GM21526 (cell line): Measurements from ENCODE around the gene RHCG.

Source experiments
- ATAC-seq: cut with Tn5 transposase; IDR thresholded peaks from one replicate; pipeline ENCODE4 v1.9.1; 2021; ENCODE audit warnings: moderate library complexity; ENCODE audit not compliant: unreplicated experiment, low FRiP score

The RHCG gene

DNA sequence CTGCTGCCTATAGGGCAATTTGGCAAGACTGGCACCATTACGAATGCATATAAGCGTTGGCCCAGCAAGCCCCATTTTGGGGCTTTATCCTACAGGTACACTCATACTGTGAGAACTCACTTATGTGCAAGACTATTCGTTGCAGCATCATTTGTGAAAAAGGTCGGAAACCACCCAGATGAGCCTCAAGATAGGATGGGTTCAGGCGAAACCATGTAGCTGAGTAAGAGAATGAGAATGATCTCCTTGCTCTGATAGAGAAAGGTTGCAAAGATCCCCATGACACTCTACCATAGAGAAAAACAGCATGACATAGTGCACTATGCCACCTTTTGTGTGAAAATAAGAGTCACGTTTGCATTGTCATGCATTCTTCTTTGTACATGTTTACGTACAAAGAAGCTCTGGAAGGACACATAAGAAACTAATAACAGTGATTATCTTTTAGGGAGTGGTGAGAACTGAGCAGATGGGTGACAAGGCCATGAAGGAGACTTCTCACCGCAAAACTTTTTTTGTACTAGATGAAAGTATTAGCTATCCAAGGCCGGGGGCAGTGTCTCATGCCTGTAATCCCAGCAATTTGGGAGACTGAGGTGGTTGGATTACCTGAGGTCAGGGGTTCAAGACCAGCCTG, 50.0 kb downstream of the RHCG start:
- ATAC-seq: no peak

DNA sequence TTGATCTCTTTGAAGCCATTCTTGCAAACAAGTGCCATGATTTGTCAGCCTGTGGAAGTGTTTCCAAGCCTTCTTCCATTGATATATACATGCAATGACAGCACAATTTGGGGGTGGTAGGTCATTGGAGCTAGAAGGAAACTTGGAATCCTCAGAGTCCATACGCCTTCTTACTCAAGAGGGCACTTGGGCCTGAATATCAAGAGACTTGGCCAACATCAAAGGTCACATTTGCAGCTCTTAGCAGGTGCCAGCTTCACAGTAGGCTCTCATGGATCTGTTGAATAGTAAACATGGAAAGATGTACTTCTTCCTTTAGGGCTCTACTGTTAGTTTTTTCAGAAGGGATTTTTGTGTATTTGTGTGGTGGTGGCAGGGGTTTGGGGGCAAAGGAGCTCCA, 50.9 kb downstream of the RHCG start:
- no peak for ATAC-seq

DNA sequence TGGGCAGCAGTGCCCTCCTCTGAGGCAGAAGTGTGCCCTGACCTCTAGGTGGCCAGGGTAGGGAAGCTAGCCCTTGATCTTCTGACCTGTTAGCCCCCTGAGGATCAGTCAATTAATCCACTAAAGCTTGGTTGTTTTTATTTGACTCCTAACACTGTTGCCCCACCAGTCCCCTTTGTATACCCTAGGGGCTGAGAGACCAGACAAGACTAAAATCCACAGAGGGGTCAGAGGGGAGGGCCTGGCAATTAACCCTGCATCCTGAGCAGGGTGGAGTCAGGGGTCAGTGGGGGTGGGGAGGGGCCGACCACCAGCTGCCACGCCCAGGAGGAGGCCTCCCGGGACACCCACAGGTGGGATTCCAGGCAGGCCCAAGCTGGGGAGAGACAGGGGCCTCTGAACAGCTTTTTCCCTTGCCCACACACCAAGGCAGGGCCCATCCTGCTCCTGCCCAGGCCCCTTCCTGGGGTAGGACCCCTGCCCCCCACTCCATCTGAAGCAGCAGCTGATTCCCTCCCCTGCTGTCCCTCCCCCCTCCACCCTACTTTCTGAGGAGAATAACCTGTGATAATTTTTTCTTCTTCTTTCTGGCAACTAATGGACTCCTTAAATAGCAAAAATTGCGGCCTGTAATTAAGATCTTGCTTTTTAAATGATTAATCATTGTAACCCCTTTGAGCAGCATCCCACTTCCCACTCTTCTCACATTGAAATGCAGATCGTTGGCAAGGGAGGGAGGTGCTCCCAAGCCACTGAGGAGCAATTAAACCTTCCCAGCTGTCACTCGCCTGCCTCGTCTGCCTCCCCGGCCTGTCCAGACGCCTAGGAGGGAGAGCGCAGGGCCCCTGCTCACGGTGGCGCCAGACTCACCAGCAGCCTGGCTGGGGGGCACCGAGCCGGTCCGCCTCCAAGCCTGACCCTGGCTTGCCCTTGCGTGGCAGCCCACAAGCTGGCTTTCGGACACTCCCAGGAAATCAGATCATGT, 51.9 kb downstream of the RHCG start:
- no peak for ATAC-seq

DNA sequence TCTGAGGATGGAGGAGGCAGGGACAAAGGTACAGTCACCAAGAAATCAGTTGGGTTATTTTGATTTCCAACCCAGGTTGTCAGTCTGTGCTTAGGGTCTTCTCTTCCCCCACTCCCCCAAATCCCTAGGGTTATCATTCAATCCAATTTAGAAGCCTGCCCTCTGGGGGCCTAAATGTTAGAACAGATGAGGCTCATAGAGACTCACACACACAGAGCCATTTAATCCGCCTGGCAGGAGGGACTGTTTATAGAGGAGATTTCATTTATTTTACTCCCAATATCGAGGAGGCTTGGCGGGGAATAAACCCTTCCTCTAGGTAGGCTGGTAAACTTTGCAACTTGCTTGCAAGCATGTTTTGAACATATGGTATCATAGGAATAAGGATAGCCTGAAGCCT, 52.8 kb downstream of the RHCG start:
- no peak for ATAC-seq

DNA sequence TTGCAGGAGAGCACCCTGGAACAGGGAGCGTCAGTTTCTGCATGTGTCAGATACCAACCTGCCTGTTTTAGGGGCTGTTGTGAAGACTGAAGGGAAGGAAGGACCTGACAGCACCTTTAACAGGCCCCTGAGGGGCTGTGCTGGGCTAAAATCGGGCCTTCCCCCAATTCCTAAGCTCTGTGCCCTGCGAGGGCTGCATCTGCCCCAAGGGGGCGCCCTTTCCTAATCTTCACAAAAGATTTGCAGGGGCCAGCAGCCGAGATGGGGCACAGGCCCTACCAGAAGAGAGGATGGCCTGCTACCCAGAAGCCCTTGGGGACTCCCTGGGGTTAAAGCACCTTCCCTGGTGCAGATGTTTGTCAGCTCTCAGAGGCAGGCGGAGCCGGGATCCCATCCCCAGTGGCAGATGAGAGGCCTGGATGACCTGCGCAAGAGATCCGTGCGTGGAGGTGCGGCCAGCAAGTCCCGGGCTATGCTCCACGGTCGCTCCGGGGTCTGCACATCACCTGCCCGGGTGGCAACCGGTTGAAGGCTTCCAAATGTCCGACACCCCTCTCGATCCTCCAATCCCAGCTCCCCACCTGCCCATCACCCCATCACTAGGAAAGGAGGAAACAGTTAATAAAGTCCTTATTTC, 53.6 kb downstream of the RHCG start:
- no peak for ATAC-seq

DNA sequence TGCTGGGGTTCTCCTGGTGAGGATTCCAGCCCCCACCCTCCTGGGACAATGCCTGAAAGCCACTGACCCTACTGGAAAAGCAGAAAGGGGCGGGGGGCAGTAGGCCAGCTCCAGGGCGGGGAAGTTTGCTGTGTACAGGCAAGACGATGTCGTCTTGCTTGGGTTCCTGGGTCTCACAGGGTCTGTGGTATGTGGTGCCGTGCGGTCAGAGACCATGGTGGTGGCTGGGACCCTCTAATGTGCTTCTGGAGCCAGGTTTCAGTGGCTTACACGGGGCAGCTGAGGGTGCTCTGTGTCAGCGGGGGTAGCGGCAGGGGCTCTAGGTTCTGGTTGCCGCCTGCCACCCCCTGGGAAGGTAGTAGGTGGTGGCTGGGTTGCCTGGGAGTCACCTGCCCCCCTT, 54.2 kb downstream of the RHCG start:
- no peak for ATAC-seq

DNA sequence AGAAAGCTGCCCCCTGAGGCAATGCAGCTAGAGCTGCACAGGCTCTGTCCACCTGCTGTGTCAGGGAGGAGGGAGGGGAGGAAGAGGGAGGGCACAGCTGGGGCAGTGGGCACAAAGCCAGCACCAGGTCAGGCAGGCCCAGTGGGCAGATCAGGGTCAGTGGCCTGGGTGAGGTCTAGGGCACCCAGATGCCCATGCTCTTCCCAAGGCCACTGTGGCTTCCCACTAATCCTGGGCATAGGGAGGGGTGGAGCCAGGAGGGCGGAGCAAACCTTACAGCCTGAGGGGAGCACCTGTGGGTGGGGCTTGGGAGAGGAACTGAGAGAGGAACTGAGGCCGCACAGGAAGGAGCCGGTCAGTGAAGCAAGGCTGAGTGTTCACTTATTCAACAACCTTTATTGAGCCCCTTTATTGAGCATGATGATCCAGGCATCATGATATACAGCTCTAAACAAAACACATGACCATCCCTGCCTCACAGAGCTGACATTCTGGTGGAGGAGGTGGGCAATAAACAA, 55.0 kb downstream of the RHCG start:
- peak; percentile 96 for ATAC-seq

DNA sequence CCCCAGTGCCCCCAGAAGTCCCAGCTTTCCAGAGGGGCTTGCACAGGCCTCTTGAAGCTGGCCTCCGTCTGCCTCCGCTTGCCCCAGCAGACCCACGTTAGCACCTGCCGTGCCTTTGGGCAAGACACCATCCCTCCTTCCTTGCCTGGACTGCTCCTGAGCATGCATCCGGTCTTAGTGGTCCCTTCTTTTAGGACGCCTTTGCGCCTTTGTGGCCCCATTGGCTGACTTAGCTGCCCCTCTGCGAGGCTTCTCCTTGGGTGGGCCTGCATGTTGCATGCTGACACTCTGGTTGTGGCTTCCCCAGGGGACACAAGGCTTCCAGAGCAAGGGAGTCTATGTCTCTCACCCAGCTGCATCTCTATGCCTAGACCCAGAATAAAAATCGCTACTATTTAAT, 56.6 kb downstream of the RHCG start:
- no peak for ATAC-seq

DNA sequence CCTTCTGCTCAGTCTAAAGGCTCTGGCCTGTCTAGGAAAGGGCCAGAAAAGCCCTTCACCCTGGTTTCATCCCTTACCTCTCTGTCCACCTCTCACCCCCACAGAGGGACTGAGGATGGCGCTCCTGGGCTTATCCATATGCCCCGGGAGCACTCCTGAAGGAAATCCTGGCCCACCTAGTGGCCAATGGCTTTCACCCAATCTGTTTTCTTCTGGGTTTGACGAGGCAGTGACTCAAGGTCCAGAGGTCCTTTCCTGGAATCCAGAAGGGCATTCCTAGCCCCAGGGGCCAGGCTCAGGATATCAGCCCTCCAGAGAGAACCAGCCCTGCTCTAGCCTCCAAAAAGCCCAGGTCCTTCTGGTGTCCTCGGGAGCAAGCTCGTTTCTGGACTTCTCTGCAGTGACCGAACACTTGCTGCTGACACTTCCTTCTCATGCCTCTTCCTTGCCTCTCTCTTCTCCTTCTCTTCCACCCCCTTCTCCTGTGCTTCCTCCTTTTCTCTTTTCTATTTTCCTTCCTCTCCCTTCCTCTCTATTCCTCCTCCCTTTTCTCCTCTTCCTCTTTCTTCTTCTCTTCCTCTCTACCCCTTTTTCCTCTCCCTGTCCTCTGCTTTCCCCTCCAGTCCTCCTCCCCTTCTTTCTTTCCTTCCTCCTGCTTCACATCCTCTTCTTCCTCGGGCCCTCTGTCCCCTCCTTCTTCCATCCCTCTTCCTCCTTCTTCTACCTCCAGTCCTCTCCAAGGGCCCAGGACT, 59.6 kb downstream of the RHCG start:
- no peak for ATAC-seq

DNA sequence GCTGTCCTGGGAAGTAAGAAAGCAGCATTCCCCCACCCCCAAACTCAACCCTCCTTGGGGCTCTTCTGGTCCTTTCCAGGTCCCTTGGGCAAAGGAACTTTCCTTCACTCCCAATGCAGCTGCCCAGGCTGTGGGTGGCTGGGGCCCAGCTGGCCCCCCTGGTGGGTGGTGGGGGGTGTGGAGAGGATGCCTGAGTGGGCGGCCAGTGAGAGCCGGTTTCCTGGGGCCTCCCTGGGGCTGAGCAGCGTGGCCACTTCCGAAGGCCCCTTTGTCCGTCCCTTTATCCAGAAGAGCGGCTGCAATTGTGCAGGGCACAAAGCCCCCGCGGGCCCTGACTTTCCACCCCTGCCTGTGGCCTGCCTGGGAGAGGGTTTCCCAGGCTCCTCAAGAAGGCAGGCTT, 61.0 kb downstream of the RHCG start:
- no peak for ATAC-seq

DNA sequence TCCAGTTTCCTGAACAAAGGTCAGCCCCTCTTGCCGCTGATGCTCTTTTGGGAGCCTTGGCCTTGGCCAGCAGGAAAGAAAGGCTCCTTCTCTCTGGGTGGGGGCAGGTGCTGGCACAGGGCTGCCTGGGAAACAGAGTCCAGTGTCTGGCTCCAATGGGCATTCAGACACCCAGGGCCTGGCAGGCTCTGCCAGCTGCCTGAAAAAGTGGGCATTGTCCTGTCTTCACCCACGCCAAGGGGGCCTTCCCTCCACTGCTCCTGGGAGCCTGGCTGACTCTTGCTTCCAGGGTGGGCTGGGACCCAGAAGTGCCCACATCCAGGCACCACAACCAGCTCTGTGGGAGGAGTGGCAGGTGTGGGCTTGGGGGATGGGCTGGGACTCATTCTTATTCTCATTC, 62.7 kb downstream of the RHCG start:
- ATAC-seq: no peak

DNA sequence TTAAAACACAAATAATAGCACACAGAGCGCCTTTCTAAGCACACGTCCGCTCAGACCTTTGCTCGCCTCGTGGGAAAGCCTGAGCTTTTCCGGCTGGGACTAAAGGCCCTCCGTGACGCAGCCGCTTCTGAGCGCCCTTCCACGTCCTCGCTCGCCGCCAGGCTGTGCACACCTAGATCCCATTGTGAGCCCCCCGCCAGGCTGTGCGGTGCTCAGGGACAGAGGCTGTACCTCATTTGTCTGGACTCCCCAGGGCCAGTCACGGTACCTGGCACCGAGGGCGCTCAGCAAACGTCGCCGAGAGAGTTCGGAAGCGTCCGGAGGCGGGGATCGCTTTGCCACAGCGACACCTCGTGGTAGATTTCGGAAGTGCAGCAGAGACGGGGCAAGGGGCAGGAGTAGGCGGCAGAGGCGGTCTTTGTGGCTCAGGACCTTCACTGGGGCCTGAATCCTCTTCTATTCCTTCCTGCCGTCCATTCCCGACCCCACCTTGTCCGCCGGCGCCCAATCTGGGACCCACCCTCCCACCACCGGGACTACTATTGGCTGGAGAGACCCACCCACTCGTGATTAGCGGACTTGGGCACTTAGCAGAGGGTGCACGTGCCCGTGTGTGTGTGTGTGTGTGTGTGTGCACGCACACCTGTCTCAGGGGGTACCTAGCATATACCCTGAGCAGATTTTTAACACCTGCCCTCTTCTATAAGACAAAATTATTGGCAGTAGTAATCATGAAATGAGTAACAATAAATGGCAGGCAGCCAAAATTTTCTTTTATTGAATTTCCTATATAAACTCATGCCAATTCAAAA, 65.6 kb downstream of the RHCG start:
- ATAC-seq: peak; percentile 91

DNA sequence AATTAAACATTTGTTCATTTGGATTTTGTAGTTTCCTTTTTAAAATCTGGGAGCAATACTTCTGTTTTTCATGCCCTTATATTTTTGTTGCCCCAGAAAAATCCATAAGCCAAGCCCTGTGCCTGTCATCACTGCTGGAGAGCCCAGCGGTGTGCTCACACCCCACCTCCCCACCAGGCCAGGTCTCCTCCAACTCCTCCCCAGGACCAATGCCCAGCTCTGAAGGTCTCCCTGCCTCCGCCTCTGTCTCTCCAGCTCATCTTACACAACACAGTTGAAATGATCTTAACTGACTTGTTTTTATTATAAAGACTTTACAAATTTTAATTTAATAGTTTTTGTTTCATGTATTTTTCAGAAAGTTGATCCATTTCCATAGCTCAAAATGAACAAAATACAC, 66.4 kb downstream of the RHCG start:
- no peak for ATAC-seq

DNA sequence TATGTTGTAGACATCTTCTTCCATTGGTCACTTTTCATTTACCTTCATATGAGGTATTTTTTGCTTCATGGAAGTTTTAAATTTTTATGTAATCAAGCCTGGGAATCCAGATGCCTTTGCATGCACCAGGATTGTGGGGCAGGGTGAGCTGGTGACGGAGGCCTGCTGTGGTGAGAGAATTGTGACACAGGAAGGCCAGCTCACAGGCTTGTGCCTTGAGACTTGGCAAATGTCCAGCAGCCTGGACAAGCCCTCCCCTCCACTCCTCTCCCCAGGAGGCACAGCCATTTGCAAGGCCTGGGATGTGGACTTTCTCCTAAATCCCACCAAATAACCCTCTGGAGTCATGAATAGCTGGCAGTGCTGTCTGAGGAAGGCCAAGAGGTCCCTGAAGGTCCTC, 67.4 kb downstream of the RHCG start:
- no peak for ATAC-seq

DNA sequence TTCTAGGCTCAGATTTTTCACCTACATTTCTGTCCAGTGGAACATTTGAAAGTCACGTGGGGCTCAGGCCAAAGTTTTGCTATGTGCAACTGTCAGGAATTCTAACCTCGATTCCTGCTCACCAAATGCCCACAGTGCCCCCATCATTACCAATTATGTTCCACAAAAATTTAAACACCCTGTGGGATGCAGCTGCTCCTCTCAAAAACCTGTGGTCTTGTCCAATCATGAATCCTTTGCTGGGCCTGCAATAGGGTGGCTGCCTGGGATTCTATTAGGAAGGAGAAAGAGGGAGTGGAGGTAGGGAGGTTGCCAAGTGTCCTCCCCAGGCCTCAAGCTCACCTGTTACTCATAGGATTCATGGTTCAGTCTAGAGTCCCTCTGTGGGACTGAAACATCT, 68.1 kb downstream of the RHCG start:
- ATAC-seq: no peak

DNA sequence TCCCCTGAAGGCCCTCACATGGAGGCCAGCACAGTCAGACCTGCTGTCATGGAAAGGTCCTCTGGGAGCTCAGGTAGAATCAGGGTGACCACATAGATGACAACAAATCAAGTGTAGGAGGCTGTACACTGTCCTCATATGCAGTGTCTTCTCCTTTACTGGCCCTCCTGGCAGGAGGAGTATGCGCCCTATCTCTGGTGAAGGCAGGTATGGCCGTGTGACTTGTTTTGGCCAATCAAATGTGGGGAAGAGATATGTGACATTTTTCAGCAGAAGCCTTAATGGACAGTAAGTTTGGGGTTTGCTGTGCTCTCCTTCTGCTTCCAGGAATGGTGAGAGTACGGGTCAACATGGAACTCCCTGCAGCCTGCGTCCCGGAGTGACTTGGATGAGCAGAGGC, 69.9 kb downstream of the RHCG start:
- no peak for ATAC-seq

DNA sequence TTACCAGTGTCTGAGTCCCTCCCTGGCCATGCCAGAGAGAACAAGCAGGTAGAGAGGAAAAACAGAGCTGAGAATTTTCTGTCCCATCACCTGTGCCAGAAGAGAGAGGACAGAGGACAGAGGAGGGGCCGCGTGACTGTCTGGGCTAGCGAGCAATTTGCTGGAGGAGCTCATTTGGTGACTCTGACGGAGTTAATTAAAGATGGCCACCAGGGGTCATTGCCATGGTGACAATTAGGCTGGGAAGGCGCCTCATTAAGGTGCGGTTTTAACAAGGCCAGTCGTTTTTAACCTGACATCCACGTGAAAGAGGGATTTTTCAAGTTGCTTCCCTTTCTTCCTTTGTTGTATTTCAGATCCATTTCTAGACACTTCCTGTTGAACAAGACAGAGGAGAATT, 72.4 kb downstream of the RHCG start:
- no peak for ATAC-seq
